HG02642 (cell line): Measurements from ENCODE around the gene ALG1.
"Not testable (repeated sequence)": the region's sequence is repeated elsewhere in the genome, so short reads cannot be mapped to it uniquely, and the experiment has no call there.

ENCODE experiments used
- ATAC-seq: cut with Tn5 transposase; IDR thresholded peaks from one replicate; pipeline ENCODE4 v1.9.1; 2021; ENCODE audit warnings: mild to moderate bottlenecking; ENCODE audit not compliant: unreplicated experiment, poor library complexity

Gene ALG1

GRCh38 chr16:5096437-5097060 is 24.9 kb downstream of the ALG1 start:
- ATAC-seq: not testable (repeated sequence)

GRCh38 chr16:5097061-5097469 is 25.4 kb downstream of the ALG1 start:
- ATAC-seq: not testable (repeated sequence)

GRCh38 chr16:5097470-5098220 is 26.0 kb downstream of the ALG1 start, which contains the start of gene EEF2KMT:
TSS of gene EEF2KMT (minus strand) at chr16:5097795. CDS start at chr16:5097739, 56 bp downstream.
- peak; percentile 99 for ATAC-seq

GRCh38 chr16:5098221-5099159 is 26.8 kb downstream of the ALG1 start:
- not testable (repeated sequence) for ATAC-seq

- not testable (repeated sequence) for ATAC-seq
Observed at GRCh38 chr16:5099174-5099573, 27.5 kb downstream of the ALG1 start.

- ATAC-seq: not testable (repeated sequence)
Observed at GRCh38 chr16:5103296-5104032, 31.8 kb downstream of the ALG1 start.

GRCh38 chr16:5105039-5105438 is 33.4 kb downstream of the ALG1 start:
- not testable (repeated sequence) for ATAC-seq

- no peak for ATAC-seq
Observed at GRCh38 chr16:5108505-5109158, 37.0 kb downstream of the ALG1 start.

GRCh38 chr16:5110933-5111332 is 39.3 kb downstream of the ALG1 start:
- ATAC-seq: not testable (repeated sequence)

GRCh38 chr16:5116780-5117295 is 45.2 kb downstream of the ALG1 start:
- ATAC-seq: not testable (repeated sequence)

GRCh38 chr16:5117300-5118087 is 45.9 kb downstream of the ALG1 start:
- not testable (repeated sequence) for ATAC-seq

- not testable (repeated sequence) for ATAC-seq
Observed at GRCh38 chr16:5131467-5132004, 59.9 kb downstream of the ALG1 start.

GRCh38 chr16:5132915-5133600 is 61.4 kb downstream of the ALG1 start:
- not testable (repeated sequence) for ATAC-seq

GRCh38 chr16:5134739-5135452 is 63.3 kb downstream of the ALG1 start:
- not testable (repeated sequence) for ATAC-seq
